Measurements from ENCODE around the gene GPC5.

Gene GPC5

DNA sequence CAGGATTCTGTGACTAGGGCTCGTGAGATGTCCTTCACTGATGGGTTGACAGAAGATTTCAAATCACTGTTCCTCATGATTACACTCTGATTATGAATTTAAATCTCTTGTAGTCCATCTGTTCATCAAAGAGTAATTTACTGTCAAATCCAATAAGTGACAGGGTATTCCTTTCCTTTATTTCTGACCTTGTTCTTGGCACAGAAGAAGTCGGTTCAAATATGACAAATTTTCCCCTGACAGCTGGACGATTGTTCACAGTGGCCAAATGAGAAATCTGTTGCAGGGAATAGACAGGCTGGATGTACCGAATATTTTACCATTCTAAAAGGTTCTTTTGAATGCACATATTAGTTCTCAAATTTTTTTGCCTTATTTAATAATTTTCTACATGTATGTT is 1060.9 kb downstream of the GPC5 start:
- CTCF ChIA-PET, result no interaction called here
- POLR2A ChIA-PET, result no interaction called here
- TF ChIP-seq, protein P1, sequence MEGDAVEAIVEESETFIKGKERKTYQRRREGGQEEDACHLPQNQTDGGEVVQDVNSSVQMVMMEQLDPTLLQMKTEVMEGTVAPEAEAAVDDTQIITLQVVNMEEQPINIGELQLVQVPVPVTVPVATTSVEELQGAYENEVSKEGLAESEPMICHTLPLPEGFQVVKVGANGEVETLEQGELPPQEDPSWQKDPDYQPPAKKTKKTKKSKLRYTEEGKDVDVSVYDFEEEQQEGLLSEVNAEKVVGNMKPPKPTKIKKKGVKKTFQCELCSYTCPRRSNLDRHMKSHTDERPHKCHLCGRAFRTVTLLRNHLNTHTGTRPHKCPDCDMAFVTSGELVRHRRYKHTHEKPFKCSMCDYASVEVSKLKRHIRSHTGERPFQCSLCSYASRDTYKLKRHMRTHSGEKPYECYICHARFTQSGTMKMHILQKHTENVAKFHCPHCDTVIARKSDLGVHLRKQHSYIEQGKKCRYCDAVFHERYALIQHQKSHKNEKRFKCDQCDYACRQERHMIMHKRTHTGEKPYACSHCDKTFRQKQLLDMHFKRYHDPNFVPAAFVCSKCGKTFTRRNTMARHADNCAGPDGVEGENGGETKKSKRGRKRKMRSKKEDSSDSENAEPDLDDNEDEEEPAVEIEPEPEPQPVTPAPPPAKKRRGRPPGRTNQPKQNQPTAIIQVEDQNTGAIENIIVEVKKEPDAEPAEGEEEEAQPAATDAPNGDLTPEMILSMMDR (IDR thresholded peaks at IDR 0.05; ENCODE audit: control extremely low read depth, extremely low read depth, low read depth, missing control alignments), result no peak
- no peak for DNase-seq (ENCODE audit: extremely low spot score)

GRCh38 chr13:92460479-92460878 is 1062.1 kb downstream of the GPC5 start:
- DNase-seq (ENCODE audit: extremely low spot score), result no peak
- POLR2A ChIA-PET, result no interaction called here
- CTCF ChIA-PET, result no interaction called here
- TF ChIP-seq, protein P1 (IDR thresholded peaks at IDR 0.05; ENCODE audit: control extremely low read depth, extremely low read depth, low read depth, missing control alignments), result no peak

DNA sequence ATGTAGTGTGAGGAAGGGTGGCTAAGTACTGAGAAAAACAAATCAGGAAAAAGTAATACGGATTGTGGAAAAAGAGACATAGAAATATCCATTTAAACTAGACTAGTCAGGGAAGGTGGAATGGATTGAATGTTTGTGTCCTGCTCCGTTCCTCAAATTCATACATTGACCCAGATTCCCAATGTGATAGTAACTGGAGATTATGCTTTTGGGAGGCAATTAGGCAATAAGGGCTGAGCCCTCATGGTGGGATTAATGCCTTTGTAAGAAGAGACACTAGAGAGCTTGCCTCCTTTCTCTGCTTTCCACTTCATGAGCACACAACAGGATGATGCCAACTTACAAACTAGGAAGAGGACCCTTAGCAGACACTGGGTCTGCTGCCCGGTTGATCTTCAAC is 1063.0 kb downstream of the GPC5 start:
- DNase-seq (ENCODE audit: extremely low spot score), result no peak
- CTCF ChIA-PET, result no interaction called here
- TF ChIP-seq, protein P1 (IDR thresholded peaks at IDR 0.05; ENCODE audit: control extremely low read depth, extremely low read depth, low read depth, missing control alignments), result no peak
- POLR2A ChIA-PET, result no interaction called here

DNA sequence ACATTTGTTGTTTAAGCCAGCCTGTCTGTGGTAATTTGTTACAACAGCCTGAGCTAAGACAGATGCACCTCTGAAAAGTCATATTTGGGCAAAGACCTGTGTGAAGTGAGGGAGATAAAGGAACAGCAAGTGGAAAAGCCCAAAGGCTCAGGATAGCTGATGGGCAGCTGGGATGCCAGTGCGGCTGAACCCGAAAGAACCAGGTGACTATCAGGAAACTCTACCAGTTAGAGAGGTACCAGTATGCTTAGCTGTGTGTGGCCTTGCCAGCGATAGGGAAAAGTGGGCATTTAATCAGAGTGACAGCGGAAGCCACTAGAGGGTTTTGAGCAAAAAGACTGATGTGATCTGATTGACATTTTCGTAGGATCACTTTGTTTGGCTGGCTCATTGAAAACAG is 1063.4 kb downstream of the GPC5 start:
- ChIA-PET CTCF (no interaction called here), POLR2A (no interaction called here)
- TF ChIP-seq, protein P1 (IDR thresholded peaks at IDR 0.05; ENCODE audit: control extremely low read depth, extremely low read depth, low read depth, missing control alignments), result no peak
- no peak for DNase-seq (ENCODE audit: extremely low spot score)

DNA sequence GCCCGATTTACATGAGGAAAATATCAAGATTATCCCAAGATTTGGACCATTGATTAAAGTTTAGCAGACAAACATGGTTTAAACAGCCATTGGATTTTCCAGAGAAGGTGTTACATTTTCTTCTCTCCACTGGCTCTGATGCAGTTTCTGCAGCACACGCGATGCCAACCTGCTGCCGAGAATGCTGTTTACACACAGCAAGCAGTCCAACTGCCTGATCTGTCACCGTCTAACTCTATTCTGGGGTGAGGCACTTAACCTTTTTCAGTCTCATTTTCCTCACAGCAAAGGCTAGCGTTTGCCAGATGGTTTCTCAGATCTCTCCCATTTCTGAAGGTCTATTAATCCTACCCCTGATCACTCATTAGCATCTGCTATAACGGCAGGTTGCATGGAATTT is 1064.7 kb downstream of the GPC5 start:
- POLR2A ChIA-PET, result no interaction called here
- CTCF ChIA-PET, result interaction anchor here (0.9 kb wide), 1 partner anchor 9 kb away, joined by 3 read pairs; no protein-coding TSS in a partner anchor
- no peak for DNase-seq (ENCODE audit: extremely low spot score)
- TF ChIP-seq, protein P1 (IDR thresholded peaks at IDR 0.05; ENCODE audit: control extremely low read depth, extremely low read depth, low read depth, missing control alignments), result no peak

DNA sequence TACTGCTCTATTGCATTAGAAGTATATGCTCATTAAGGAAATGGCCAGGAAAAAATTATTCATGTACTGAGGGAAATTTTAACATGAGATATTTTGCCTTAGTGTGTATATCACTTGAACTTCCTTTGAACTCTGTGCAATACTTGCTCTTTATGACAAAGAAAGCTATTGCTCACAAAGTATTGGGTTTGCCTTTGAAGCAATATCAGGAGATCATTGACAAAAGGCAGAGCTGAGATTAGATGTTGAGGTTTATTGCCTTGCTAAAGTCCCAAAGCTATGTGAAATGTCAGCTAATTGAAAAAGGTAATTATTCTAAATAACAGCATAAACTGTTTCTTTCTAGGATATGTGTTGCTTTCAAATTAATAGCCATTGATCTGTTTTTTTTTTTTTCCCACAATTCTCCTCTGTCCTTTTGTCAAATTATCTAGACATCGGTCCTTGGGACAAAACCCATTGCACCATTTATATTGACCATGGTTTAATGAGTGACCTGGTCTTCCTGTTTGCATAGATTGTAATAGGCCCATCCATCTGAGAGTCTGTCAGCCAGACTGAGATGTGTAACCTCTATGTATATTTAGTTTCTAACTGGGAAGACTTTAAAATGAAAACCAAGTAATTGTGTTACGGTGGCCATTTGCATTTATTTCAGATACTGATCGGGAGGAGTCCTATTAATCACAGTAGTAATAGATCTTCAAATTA is 1075.5 kb downstream of the GPC5 start:
- DNase-seq (ENCODE audit: extremely low spot score), result no peak
- ChIA-PET POLR2A (no interaction called here), CTCF (no interaction called here)
- TF ChIP-seq, protein P1 (IDR thresholded peaks at IDR 0.05; ENCODE audit: control extremely low read depth, extremely low read depth, low read depth, missing control alignments), result no peak

Measured in GM10248 (cell line).